Measurements from ENCODE around the gene LYRM1.
"Not testable (repeated sequence)": the region's sequence is repeated elsewhere in the genome, so short reads cannot be mapped to it uniquely, and the experiment has no call there.

The LYRM1 gene, protein sequence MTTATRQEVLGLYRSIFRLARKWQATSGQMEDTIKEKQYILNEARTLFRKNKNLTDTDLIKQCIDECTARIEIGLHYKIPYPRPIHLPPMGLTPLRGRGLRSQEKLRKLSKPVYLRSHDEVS

DNA sequence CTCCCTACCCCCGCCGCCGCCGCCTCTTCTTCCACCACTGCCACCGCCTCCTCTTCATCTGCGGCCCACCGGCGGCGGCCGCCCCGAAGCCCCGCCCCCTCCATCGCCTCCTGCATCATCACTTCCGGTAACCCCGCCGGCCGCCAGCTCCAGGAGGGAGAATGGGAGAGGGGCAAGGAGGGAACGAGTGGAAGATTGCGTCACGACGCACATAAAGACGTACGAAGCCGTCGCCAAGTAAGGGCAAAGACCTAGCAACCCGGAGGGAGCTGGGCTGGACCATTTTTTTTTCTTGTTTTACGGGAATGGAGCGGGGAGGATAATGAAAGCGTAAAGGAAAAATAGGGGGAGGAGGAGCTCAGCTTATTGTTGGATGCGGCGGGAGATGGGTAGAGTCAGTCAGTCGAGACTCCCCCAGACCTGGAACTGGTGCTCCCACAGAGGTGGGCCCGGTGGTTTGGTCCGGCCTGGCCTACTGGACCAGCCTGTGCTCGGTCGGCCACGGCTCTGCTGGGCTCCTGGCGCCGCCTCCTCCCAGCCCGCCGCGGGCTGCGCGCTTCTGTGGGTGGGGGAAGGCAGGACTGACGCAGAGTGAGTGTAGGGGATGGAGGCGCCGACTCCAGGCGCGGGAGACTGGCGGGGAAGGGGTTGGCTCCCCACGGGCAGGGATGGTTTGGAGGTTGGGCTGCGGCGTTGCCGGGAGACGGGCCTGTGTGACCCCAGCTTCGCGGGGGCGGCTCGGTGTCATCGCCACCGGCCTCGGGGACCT lies at the start of gene LYRM1, which contains the start of gene DCUN1D3:
TSS of gene LYRM1 (plus strand) at position 473 of the 769 bp plus-strand sequence. CDS start 14,785 bp downstream, outside the sequence.
TSS of gene DCUN1D3 (minus strand) at position 60 of the 769 bp plus-strand sequence. CDS start 37,820 bp downstream, outside the sequence.
- peak; percentile 75 for DNase-seq

DNA sequence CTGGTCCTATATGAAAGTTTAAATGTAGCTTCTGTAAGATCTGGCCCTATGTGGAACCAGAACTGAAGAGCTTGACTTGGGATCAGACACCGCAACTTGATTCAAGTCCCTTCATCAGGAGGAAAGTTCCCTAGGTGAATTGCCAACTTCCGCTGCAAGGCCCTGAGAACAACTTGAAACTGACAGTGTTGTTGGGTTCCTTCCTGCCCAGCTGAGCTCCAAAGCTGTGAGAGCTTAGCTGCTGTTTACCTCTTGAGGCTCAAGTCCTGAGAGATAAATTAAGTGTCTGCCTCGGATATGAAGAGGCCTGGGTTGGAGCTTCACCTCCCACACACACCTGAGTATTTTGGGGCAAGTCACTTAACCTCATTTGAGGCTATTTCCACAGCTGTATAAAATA lies 49.6 kb upstream of the LYRM1 start:
- no peak for DNase-seq

DNA sequence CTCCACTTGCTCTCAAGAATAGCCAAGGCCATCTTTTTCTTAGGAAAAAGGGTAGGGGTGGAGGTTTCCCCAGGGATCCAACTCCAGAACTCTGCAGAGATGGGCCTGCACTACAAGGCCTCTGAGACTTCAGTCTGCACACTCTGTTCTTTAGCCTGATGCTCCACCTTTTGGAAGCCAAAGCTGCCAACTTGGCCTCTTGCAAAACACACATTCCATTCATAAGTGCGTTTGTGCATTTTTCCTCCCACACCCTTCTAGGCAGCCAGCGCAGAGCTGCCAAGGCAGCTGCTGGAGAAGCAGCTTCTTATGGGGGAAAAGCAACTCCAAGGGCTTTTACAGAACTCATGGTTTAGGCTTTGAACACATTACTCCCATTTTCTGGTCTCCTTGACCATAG lies 49.0 kb upstream of the LYRM1 start:
- DNase-seq = no peak

DNA sequence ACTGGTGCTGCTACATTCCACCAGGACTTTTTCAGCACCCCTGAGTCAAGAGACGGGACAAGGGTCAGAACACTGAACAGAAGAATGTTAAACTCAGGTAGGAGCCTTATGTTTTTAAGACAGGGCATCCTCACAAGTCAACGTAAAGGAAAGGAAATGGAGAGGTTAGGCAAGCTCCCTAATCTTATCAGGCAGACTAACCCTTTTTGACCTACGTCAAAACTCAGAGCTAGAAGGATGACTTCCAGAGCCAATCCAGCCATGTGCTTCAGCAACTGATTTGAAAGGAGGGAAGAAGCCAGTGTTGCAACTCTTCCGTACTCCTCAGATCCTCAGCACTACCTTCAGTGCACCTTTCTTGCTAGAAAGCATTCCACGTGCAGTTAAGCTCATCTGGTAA lies 47.4 kb upstream of the LYRM1 start:
- DNase-seq = no peak

DNA sequence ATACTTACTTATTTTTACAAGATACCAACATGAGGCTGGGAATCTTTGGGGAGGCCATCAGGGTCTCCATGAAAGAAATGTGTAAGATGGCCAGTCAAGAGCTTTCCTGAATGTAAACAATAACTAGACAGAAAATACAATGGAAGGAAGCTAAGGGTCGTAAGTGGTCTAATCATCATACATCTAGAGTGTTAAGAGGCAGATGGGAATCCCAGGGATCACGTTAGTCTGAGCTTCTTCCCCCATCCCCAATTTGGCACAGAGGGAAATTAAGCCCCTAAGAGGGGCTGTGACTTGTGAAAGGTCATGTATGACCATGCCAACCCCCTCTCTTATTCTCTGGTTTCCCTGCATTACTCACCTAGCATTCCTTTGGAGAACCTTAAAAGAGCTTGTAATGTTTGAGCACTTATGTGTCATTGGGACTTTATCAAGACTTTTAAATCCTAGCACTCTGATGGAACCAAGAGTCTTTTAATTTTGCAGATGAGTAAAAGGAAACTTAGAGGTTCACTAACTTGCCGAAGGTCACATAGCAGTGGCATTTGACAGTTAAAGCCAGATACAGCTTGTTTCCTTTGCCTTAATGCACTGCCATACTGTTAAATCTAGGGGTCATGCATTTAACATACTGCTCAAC lies 46.5 kb upstream of the LYRM1 start:
- no peak for DNase-seq

DNA sequence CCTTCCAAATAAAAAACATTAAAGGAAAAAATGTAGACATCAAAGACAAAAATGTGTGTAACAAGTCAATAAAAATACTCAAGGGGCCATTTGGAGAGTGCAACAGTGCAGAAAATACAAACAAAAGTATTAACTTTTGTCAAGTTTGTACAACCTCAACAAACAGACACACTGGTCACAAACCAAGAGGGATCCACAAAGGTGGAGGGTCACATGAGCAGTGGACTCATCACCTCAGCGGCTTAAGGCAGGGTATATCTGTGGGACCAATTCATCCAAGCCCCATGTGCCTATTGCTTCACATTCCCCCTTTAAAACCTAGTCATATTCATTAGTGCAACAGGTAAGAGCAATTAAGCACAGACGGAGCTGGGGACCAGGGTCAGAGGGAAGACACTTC lies 45.6 kb upstream of the LYRM1 start:
- no peak for DNase-seq

DNA sequence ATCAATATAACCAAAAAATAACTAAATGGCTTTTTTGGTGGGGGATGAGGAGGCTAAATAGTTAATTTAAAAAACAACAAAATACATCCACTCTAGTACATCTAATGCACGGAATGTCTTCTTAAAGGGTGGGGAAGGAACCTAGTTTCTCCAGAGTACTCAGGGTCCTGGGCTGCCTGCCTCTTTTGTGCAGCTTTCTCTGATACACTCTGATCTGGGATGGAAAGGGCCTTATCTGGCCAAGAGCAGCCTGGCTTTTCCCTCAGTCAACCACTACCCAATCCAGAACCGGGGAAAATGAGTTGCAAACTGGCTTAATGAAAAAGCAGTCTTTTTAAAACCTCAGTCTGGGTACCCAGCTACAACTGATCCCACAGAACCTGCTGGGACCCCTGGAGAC lies 43.3 kb upstream of the LYRM1 start:
- DNase-seq = no peak

DNA sequence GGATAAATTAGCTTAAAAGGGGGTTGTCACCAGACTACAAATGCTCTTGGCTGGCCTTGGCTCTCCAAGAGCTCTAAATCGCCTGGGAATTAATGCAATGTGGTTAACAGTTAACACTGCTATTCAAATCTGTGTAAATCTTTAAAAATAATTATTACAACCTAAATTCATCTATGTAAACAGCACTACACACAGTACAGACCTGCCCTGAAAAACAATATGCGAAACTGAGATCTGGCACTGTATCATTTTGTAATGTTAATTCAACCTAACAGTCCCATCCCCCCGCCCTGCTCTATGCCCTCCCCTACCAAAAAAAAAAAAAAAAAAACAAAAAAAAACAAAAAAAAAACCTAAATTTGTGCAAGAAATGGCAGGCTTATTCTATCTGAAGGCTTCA lies 41.3 kb upstream of the LYRM1 start:
- DNase-seq = no peak

DNA sequence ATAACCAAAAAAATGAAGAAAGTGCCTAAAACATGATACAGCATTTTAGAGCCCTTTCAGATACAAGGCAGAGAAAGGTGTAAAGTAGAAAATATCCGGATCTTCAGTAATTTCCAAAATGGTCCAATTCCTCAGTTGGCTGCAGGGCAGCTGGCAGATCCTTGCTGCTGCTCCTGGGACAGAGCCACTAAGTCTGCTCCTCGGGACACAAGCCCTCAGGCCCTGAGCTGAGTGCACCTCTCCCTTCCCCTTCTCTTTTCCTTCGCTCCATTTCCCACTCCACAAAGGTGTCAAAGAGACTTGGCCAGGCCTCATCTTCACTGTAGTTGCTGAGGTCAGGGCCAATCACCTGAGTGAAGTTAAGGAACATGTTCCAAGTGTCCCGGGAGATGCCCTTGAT lies 40.9 kb upstream of the LYRM1 start:
- DNase-seq = no peak

DNA sequence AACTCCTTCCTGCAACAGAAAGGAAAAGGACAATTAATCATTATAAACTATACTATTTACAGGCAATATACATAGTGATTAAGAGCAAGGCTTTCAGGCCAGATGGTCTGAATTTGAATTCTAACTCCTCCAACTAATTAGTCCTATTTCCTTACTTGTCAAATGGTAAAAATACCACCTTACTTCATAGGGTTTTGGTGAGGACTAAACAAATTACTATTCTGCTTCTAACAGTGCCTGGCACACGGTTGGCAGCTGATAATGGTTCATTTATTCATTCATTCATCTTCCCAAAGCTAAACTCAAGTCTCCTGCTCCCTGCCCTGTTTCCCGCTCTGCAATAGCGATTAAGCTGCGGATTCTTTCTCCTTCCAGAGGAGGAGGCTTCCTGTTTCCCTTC lies 40.2 kb upstream of the LYRM1 start:
- no peak for DNase-seq

DNA sequence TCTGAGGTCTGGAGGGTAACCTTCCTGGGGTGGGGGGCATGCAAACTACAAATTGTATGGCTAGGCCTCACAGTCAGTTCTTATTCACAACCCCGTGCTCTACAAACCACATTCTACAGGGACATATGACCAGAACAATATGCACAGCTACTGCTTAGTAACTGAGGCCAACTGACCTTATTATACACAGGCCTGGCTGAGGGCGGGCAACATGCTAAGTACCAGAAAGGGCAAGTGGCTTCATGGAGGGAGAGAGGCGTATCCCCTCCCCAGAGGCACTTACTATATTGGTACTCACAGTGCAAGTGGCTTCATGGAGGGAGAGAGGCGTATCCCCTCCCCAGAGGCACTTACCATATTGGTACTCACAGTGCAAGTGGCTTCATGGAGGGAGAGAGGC lies 39.6 kb upstream of the LYRM1 start:
- not testable (repeated sequence) for DNase-seq

DNA sequence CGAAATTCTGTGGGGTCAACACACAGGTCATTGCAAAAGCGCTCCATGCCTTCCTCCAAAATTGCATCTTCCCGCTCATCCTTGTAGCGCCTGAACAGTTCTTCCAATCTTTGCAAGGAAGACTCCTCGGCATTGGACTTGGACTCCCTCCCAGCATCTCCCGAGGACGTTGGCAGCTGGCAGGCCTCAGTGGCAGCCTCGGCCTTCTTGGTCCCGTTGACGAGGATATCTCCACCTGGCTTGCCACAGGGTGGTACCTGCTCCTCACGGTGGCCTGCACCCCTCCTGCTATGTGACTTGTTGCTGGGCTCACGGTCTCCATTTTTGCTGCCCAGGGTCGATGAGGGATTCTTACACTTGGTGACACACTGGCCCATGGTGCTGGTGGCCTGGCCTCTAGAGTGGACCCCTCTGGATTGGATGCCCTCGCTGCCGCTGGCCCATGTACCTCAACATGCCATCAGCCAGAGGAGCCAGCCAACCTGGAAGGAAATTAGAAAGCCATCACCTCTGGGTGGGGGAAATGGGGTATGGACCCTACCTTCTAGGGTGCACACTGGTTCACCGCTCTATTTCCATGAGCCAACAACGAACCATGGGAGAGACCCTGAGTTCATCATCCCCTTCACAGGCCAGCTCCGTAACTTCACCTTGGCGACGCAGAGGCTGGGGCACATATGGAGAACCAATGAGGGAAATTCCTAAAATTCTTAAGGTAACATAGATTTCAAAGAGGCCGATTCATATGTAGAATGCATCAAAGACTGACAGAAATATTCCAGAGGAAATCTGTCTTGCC lies 38.2 kb upstream of the LYRM1 start:
- DNase-seq = no peak

DNA sequence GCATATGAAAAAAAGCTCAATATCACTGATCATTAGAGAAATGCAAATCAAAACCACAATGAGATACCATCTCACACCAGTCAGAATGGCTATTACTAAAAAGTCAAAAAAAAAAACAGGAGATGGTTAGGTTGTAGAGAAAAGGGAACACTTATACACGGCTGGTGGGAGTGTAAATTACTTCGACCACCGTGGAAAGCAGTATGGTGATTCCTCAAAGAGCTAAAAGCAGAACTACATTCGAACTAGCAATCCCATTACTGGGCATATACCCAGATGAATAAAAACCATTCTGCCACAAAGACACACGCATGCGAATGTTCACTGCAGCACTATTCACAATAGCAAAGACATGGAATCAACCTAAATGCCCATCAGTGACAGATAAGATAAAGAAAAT lies 36.2 kb upstream of the LYRM1 start:
- DNase-seq = not testable (repeated sequence)

DNA sequence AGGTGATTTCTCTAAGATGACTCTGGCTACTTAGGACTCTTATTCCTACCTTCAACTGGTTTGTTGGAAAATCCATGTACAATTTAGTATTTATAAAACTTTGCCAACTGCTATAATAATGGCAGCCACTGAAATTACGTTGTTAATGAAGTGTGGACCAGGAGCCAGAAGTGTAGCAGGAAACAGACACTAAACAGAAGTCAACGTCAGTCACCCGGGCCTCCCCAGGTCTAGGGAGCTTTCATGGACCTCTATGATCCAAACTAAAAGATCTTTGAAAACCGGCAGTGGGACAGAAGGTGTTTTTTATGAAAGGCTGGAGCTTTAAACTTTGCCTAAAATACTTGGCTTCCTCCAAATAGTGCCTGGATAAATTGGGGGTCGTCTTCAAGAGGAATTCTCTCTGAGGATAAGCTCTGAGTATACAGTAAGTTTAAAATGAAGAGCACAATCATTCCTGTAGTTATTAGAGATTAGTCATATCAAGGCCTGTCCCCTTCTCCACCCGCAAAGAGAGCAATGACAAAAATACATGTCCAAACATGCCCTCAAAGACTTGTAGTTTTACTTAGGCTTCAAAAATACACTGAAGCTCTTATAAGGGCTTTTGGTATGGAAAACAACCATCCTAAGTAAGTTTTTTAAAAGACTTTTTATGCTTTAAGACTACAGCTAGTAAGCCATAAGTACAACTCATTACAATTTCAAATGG lies 35.0 kb upstream of the LYRM1 start:
- DNase-seq = no peak

DNA sequence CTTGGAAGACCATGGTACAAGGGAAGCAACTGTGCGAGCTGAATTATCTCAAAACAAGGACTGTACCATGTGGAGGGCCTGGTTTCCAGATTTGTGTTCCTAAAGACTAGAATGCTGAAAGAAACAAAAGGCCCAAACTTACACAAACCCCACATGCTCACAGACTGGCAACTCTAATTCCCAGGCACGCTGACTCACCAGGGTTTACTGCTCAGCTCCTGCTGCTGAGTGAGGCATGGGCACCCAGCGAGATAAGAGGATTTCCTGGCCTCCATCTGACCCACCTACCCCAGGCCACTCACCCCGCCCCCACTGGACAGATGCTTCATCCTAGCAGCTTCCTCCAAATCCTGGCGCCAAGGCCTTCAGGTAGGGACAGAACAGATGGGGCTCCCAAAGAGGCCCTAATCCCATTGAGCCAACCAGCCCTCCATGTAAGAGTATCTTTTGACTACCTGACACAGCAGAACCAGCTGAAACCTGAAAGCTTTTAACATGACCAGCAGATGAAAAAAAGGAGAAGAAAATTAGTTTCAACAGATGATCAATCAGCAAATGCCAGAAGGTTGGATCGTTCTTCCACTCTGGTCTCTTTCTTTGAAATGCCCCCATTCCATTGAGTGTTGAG lies 34.3 kb upstream of the LYRM1 start:
- no peak for DNase-seq

DNA sequence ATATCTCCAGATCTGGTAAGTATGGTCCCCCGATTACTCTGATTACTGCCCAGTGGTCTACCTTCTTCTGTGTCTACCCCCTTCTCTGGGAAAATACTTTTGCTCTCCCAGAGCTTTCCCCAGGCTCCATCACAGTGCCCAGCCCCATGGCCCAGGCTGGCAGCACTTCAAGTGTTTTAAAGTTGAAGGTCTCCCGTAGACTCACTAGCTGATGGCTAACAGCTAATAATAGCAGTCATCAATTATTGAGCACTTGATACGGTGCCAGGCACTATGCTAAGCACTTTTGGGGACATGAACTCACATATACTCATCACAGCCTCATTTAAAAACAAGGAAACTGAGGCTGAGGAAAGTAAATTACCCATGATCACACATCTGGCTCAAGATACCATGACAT lies 33.8 kb upstream of the LYRM1 start:
- no peak for DNase-seq

DNA sequence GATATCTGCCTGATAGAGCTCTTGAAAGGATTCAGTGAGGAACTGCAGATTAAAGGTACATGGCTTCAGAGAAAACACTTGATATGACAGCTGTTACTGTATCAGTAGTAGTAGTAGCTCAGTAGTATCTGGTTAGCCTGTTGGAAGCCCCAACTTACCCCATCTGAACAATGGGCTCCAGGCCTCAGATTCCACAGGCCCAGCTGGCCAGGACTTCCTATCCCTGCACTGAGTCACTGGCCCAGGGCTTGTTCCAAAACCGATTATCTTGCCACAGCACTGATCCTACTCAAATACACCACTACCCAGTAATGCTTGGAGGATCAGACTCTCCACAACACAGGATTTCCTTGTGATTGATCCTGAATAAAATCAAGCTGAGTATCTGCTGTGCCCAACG lies 33.0 kb upstream of the LYRM1 start:
- no peak for DNase-seq

DNA sequence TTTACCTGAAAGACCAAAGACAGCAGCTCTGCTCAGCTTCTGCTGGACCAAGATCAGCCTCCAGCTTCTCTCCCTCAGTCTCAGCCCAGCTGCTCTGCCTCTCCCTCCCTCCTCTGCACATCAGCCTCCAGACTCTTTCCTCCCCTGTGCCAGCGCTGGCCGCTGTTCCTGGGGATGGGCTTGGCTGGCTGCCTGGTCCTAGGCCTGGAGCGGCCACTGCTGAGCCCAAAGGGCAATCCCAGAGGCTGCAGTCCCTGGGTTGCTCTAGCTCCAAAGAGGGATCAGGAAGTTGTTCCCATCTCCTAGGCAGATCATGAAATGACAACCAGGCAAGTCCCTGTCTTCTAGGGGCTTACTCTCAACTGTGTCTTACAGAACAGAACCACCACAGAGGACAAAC lies 31.7 kb upstream of the LYRM1 start:
- no peak for DNase-seq

DNA sequence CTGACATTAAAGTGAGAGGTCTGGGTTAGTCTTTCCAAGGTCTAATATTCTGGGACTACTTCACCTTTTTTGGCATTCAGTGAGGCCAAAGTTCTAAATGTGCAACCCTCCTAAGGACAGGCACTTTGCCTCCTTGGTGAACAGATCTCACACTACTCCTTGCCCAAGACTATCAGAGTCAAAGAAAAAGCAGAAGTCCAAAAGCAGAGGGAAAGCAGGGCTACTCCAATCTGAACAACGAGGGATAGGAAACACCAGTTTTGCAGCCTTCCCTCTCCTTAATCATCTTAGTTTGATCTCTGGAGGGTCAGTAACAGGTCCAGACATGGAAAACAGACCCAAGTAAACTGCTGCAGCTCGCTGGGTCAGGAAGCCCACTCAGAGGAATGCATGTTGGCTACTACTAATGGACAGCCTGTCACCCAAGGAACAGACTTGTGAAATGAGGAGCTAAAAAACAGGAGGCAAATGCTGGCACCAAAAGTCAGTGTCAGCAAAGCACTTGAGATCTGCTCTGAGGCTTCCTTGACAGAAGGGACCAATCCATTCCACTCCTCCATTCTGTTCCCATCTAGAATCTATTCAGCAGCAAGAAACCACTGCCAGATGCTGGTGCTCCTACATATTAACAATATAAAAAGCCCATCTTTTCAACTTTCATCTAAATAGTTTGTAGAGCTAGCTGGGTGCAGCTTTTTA lies 30.3 kb upstream of the LYRM1 start:
- no peak for DNase-seq

DNA sequence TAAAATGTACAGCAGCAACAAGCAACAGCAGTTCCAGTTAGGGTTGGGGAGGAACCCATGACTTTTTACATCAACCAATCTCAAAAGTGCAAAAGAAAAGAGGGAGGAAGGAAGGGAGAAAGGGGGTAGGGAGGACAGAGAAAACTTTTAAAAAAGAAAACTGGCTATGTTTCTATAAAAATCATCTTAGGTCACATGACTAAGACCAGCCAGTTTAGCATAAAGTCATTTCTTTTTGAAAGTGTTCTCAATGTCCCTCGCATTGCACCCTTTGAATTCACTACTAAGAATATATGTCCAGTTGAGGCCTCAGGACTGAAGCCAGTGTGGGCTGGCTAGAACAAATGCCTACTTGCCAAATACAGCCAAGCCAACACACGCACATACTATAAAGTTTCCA lies 29.3 kb upstream of the LYRM1 start:
- no peak for DNase-seq

DNA sequence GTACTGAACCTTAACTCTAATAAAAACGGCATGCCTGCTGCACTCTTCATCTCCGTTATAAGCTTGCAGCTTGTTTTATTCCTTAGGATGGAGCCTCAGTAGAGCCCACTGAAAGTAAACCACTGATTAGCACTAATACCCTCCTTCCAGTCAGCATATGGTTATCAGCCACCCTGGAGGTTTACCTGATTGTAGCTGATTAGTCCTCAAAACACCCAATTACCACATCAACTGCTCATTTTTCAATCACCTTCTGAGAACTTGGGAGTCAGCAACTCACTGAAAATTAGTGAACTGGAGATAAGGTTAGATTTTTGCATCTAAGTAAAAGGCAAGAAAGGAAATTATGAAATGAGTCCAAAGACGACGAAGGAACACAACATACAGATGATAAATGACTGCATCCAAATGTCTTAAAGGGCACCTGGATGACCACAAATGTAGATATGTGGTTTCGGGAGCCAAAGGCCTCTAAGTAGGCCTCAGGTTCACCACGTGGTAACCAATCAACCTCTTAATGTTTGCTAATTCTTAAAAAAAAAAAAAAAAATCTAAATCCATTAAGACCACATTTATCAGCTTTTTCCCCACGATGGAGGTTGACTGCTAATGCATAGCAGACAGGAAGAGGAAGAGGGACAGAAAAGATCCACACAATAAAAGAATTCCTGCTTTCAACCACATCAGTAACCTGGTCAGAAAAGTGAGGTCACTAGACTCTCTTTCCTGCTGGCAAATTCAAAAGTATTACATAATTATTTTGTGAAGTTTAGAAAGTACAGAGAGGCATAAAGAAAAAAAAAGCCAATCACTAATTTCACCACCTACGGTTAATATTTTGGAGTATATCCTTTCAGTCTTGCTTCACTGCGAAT lies 28.4 kb upstream of the LYRM1 start:
- no peak for DNase-seq

Measured in activated gamma-delta T cell treated with Interleukin-2 at 50 U/mL for 16 hours (primary cell).